Heart left ventricle (tissue), 16 donors: ENCODE measurements around the gene MTM1. TPM values are rescaled to one million over a fixed set of nuclear protein-coding genes. Genes with fewer than 3 reads are reported as not detected.

Experiments
- ATAC-seq, 4 donors: fragments of 200-7000 bp; cut with Tn5 transposase; one replicate each; pipeline ENCODE4 v1.9.1; 2020 to 2022; ENCODE audit warnings: moderate library complexity in 4 of 4, mild to moderate bottlenecking in 3 of 4, moderate number of reproducible peaks in 1 of 4
- DNase-seq, 5 donors: peaks; one replicate each; pipeline ENCODE4 v3.0.0-alpha.2; 2020
- H3K27ac ChIP-seq, 12 donors: fragments of 200-600 bp; sonication (generic) in 4 of 12; one replicate each; pipeline versions ENCODE4 v1.5.0 to v1.8.0; 2016 to 2022; ENCODE audit warnings: mild to moderate bottlenecking in 2 of 12
- H3K27me3 ChIP-seq, 9 donors: fragments of 200-600 bp; sonication (generic) in 2 of 9; one replicate each; pipeline versions ENCODE4 v1.5.1 to v1.8.0; 2016 to 2022; ENCODE audit warnings: mild to moderate bottlenecking in 3 of 9
- H3K36me3 ChIP-seq, 9 donors: fragments of 200-600 bp; sonication (generic) in 2 of 9; one replicate each; pipeline versions ENCODE4 v1.5.0 to v1.8.0; 2018 to 2022; ENCODE audit warnings: mild to moderate bottlenecking in 2 of 9
- H3K4me1 ChIP-seq, 12 donors: fragments of 200-600 bp; sonication (generic) in 4 of 12; one replicate each; pipeline versions ENCODE4 v1.5.0 to v1.8.0; 2016 to 2022; ENCODE audit warnings: mild to moderate bottlenecking in 3 of 12
- H3K4me3 ChIP-seq, 12 donors: fragments of 200-600 bp; sonication (generic) in 4 of 12; one replicate each; pipeline versions ENCODE4 v1.5.0 to v1.8.0; 2017 to 2022; ENCODE audit warnings: mild to moderate bottlenecking in 9 of 12, moderate library complexity in 4 of 12
- H3K9me3 ChIP-seq, 12 donors: fragments of 200-600 bp; sonication (generic) in 4 of 12; one replicate each; pipeline versions ENCODE4 v1.5.0 to v1.8.0; 2016 to 2022; ENCODE audit warnings: mild to moderate bottlenecking in 1 of 12
- POLR2A ChIP-seq, 2 donors: fragments of 450-650 bp; IDR thresholded peaks; one replicate each; pipeline ENCODE4 v1.6.1; 2017; ENCODE audit warnings: antibody characterized with exemption in 2 of 2, mild to moderate bottlenecking in 2 of 2, moderate library complexity in 2 of 2
- WGBS, 4 donors: extraction: QIAGEN DNeasy Blood & Tissue Kit in 2 of 4; methylation state at CpG; one replicate each; pipeline versions ENCODE4 v1.1.5 to v1.1.7; 2013 to 2018; 5-methylcytosine and 5-hydroxymethylcytosine counted together
- intact Hi-C, 10 donors: fragments of 100-400 bp; cut with DNase I; formaldehyde crosslinking; loops; one replicate each; pipeline versions ENCODE4 v1.11.1 to v1.14.2; 2022
- polyA plus RNA-seq, 2 donors: library from polyadenylated mRNA; stranded (reverse); fragments of 200-250 nt; gene quantifications; one replicate each; pipeline ENCODE4 v1.2.3, GENCODE V29; 2013
- total RNA-seq, 9 donors: library from RNA; depleted of rRNA in 2 of 9; stranded (reverse); fragments of >200 nt in 2 of 9; fragmentation: NEBNext Ultra II Directional in 3 of 9; extraction: Animal tissue kit (Norgen Biotek cat#: 25700) in 3 of 9; gene quantifications; one replicate each; pipeline versions ENCODE4 v1.1.0 to v1.2.4, GENCODE V29; 2016 to 2023
- TF ChIP-seq, protein P1 (sequence below), 12 donors: fragments of 200-600 bp; sonication (generic) in 4 of 12; IDR thresholded peaks; one replicate each; pipeline versions ENCODE4 v1.5.0 to v1.8.0; 2018 to 2022; ENCODE audit warnings: antibody characterized with exemption in 12 of 12, mild to moderate bottlenecking in 5 of 12
- donor health status: ischemic (EF 13 %, LVEDD 7.1; RV severe dilation, severe dysfunction).
- donor health status: healthy with polysubstance abuse.
- donor health status: DM: no; HTN: yes; CAD: no.
- donor health status: DM: no; HTN: no; CAD: no.
- donor health status: ischemic (EF 25% LVEDD 6.9; RV normal size, moderate dysfunction).
- donor health status: ischemic (EF 25% LVEDD 5.7; RV mildly dilated, moderate dysfunction).
- donor health status: healthy.
- donor health status: DM: yes; HTN: yes; CAD: no.
- donor health status: ischemic (EF 35%, LVEDD 5.7; RV mildly dilated, moderate dysfunction).
- donor health status: nonischemic (EF 11% LVEDD 7.7; RV severe dilation, severe dysfunction).
- donor health status: DM: yes; HTN: yes; CAD: no.
- donor health status: PGD.
- donor health status: ischemic (EF 29% LVEDD 5.4; RV normal size, mild dysfunction).
- donor health status: nonischemic (EF 23%, LVEDD 6.1; RV moderate dilation, normal function).

The MTM1 gene
- total and polyA plus RNA-seq, 11 donors = 2.2 to 18.9 (median 10.1) TPM

DNA sequence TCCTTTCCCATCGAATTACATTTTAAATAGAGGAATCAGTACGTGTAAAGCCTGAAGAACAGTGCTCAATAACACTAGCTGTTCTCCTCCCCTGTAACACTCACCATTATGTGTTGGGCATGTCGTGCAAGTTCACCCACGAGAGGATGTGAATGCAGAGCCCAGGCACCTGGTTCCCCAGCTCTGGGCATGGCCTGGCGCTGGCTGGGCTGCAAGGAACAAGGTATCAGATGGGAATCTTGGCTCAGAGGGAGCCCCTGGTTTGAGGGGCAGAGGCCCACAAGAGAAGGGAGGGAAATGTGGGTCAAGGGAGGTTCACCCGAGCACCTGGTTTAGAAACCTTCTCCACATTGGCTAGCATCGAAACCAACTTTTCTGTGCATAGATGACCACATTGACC is 41.7 kb upstream of the MTM1 start:
- H3K9me3 ChIP-seq = no peaks in the 10 kb centered on the region
- DNase-seq (no peak), ATAC-seq (no peak)
- H3K36me3 ChIP-seq = no peaks in the 10 kb centered on the region
- no peak overlapping the region for H3K4me3 ChIP-seq
- TF ChIP-seq POLR2A (IDR thresholded peaks at IDR 0.05) = no peak
- TF ChIP-seq, protein P1, sequence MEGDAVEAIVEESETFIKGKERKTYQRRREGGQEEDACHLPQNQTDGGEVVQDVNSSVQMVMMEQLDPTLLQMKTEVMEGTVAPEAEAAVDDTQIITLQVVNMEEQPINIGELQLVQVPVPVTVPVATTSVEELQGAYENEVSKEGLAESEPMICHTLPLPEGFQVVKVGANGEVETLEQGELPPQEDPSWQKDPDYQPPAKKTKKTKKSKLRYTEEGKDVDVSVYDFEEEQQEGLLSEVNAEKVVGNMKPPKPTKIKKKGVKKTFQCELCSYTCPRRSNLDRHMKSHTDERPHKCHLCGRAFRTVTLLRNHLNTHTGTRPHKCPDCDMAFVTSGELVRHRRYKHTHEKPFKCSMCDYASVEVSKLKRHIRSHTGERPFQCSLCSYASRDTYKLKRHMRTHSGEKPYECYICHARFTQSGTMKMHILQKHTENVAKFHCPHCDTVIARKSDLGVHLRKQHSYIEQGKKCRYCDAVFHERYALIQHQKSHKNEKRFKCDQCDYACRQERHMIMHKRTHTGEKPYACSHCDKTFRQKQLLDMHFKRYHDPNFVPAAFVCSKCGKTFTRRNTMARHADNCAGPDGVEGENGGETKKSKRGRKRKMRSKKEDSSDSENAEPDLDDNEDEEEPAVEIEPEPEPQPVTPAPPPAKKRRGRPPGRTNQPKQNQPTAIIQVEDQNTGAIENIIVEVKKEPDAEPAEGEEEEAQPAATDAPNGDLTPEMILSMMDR (IDR thresholded peaks at IDR 0.05) = no peak
- intact Hi-C loops = no loop called here
- H3K4me1 ChIP-seq = no peaks in the 10 kb centered on the region
- no peak overlapping the region for H3K27ac ChIP-seq
- H3K27me3 ChIP-seq = no peaks in the 10 kb centered on the region
- 72 to 96% (median 77%) methylated on average over 7 of the region's 7 CpGs for WGBS, 4 donors

DNA sequence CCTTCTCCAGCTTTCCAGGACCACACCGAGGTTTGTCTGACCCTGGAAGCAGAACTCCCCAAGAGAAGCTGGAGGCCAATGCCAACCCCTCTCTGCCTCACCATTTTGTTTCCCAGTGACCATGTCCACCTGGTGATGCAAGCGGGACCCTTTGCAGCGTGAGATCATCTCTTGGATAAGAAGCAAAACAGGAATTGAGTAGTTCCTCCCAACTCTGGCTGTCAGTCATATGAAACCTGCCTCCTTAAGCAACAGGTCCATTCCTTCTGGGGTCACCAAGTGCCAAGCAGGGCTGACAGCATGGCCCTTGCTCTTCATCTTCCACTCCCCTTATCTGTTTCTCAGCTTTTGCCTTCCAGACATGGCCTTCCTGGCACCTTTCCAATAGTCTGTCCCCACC is 41.3 kb upstream of the MTM1 start:
- Histone ChIP-seq H3K27me3 (no peaks in the 10 kb centered on the region), H3K9me3 (no peaks in the 10 kb centered on the region), H3K4me1 (no peaks in the 10 kb centered on the region), H3K36me3 (no peaks in the 10 kb centered on the region), H3K27ac (no peak overlapping the region), H3K4me3 (no peak overlapping the region)
- no peak for ATAC-seq
- WGBS, 4 donors = 72 to 84% (median 80%) methylated on average over 3 of the region's 3 CpGs
- DNase-seq = no peak
- no peak for TF ChIP-seq POLR2A (IDR thresholded peaks at IDR 0.05)
- TF ChIP-seq, protein P1 (IDR thresholded peaks at IDR 0.05) = no peak
- intact Hi-C loops = no loop called here

- WGBS, 4 donors = 88 to 99% (median 95%) methylated on average over 3 of the region's 3 CpGs
- TF ChIP-seq, protein P1 (IDR thresholded peaks at IDR 0.05) = no peak
- TF ChIP-seq POLR2A (IDR thresholded peaks at IDR 0.05) = no peak
- no peak overlapping the region for H3K27ac ChIP-seq
- H3K36me3 ChIP-seq = no peaks in the 10 kb centered on the region
- H3K4me1 ChIP-seq = no peaks in the 10 kb centered on the region
- intact Hi-C loops = no loop called here
- peaks cover 0 to 5% (median 0%) of the 10 kb centered on the region in 9 donors for H3K27me3 ChIP-seq
- DNase-seq (no peak), ATAC-seq (no peak)
- no peak overlapping the region for H3K4me3 ChIP-seq
- H3K9me3 ChIP-seq = peaks cover 0 to 3% (median 0%) of the 10 kb centered on the region in 12 donors
Observed at GRCh38 chrX:150529587-150529986, 38.8 kb upstream of the MTM1 start.

DNA sequence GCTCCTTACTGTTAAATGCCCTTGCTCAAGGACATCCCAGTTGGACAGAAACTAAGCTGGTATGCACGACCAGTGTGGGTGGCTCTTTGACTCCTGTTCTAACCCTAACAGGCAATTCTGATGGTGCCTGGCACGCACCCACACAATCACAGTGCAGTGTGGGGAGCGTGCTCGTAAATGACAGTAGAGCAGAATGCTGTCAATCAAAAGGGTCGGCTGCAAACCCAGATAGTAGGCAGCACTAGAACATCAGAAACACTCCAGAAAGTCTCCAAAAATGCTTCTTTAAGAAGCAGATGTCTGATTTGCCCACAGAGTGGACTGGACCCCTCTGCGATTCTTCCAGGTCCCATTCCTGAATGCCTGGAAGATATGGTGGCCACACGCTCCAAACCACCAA is 37.6 kb upstream of the MTM1 start:
- 74 to 83% (median 76%) methylated on average over 7 of the region's 7 CpGs for WGBS, 4 donors
- H3K4me1 ChIP-seq = no peaks in the 10 kb centered on the region
- no peaks in the 10 kb centered on the region for H3K36me3 ChIP-seq
- H3K27ac ChIP-seq = no peak overlapping the region
- peaks cover 0 to 9% (median 0%) of the 10 kb centered on the region in 12 donors for H3K9me3 ChIP-seq
- intact Hi-C loops = no loop called here
- H3K4me3 ChIP-seq = no peak overlapping the region
- ATAC-seq = no peak
- no peak for DNase-seq
- peaks cover 0 to 5% (median 0%) of the 10 kb centered on the region in 9 donors for H3K27me3 ChIP-seq
- no peak for TF ChIP-seq POLR2A (IDR thresholded peaks at IDR 0.05)
- TF ChIP-seq, protein P1 (IDR thresholded peaks at IDR 0.05) = no peak
